HG02884 (cell line): ENCODE data around the gene TMEM238L.

Experiments
- ATAC-seq: cut with Tn5 transposase; IDR thresholded peaks from one replicate; pipeline ENCODE4 v1.9.1; 2021; ENCODE audit warnings: mild to moderate bottlenecking, moderate library complexity; ENCODE audit not compliant: unreplicated experiment

Gene TMEM238L

DNA sequence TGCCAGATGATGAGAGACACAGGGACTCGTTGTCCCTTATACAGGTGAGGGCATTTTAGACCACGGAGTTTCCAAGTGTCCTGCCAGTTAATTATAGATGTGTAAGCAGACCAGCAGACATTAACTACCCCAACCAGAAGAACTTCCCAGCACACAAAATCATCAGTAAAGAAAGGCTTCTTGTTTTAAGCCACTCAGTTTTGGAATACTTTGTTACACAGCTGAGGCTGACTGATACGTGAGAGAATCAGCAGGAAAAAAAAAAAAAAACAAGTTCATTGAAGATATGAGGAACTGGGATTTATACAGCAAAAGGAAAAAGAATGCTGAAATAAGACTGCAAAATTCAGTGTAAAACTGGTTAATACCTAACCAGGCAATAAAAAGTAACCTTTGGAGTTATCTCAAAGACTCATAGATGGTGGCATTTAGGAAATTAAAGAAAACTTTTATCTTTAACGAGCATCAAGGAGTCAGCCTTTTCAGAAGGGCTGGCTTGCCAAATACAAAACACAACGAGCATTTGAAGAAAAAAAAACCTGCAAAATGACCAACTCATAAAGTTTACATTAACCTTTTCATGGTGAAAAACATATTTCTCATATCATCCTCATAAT, 28.1 kb downstream of the TMEM238L start:
- no peak for ATAC-seq

DNA sequence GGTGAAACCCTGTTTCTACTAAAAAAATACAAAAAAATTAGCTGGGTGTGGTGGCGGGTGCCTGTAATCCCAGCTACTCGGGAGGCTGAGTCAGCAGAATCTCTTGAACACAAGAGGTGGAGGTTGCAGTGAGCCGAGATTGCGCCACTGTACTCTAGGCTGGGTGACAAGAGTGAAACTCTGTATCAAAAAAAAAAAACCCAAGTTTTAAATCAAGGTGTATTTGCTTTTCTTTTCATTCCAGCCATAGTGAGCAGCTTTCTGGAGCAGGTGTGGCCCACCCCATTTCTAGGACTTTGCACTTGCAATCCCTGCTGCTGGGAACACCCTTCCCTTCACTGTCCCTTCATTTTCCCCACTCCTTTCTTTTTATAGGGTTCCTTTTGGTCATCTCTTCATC, 28.8 kb downstream of the TMEM238L start:
- no peak for ATAC-seq

DNA sequence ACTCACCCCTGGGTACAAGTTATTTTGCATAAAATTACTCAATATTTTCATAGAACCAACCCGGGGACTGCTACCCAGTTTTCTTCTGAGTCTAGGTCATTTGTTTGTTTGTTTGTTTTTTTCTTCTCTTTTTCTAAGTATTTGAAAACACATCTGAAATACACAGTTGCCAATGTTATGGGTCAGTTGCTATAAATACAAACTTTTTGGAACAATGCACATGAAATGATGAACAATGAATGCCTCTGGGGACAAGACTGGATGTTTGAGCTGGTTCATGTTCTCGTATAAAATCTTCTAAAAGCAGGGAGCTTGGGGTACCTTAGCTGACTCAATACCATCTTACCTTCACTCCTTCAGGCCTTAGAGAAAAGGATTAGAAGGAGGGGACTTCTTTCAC, 30.5 kb downstream of the TMEM238L start:
- ATAC-seq: no peak

DNA sequence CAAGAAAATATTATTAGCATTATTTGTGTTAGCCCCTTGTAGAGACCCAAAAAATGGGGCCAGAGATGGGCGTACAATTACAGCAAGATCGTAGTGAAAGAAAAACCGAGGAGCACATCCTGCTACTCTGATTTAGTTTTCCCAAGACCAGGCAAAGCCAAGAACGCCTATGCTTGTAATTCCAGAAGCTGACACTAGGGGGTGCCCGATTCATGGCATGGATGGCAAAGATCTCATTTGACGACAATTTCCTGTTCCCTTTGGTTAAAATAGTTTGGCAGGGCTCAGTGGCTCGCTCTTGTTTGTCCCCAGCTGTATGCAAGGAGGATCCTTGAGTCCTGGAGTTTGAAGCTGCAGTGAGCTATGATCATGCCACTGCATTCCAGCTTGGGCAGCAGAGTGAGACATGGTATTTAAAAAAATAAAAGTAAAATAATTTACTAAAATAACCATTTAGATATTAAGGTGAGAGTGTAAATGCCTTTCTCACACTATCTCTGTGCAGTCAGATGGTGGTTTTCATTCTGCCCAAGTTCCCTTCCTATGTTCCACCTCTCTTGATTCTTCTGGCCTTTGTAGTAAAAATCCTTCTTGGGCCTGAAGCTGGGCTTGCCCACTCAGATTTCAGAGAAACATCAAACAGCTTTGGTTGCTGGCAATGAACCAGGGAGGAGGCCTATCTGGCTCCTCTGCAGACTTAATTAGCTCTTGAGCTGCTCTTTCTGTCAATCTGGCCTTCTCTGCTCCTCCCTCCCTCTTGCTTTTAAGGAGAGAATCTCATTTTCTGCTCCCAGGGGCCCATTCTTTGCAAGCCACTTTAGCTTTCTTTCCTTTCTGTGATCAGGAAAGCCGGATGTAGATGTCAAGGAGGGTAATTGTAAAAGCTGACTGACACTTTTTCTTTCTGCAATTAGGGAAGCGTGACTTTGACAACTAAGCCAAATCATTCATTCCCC, 31.2 kb downstream of the TMEM238L start:
- ATAC-seq: no peak

DNA sequence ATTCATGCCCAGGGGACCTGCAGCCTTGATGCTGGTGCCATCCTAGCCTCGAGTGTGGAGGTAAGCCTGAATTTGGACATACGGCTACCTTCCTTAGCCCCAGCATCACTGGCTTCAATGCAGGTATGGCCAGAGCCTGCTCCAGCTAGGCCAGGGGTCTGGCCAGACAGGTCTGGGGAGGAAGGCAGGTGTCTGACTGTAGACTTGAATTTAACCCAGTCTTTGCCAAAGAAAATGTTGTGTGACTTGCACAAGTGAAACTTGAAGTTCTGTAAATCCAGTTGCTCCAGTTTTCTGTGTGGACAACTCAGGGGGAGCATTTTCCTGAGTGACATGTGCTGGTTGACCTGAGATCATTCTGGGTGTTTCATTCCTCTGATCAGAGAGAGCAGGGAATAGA, 32.8 kb downstream of the TMEM238L start:
- no peak for ATAC-seq

DNA sequence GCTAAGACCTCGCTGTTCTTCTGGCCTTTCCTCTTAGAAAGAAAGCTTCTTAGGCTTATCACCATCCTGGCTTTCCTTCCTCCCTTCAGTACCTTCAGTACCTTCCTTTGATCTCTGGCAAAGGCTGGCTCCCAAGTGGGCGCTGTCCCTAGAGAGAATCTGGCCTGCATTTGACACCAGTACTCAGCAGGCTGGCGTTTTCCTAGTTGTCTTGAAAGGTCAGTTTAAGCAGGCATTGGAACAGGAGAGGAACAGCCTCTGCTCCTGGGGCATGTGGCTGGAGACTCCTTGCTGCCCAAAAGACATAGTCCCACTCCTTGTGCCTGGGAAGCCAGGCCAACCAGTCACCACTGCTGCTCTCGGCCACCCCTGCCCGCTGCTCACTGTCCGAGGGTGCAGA, 34.1 kb downstream of the TMEM238L start:
- ATAC-seq: no peak

DNA sequence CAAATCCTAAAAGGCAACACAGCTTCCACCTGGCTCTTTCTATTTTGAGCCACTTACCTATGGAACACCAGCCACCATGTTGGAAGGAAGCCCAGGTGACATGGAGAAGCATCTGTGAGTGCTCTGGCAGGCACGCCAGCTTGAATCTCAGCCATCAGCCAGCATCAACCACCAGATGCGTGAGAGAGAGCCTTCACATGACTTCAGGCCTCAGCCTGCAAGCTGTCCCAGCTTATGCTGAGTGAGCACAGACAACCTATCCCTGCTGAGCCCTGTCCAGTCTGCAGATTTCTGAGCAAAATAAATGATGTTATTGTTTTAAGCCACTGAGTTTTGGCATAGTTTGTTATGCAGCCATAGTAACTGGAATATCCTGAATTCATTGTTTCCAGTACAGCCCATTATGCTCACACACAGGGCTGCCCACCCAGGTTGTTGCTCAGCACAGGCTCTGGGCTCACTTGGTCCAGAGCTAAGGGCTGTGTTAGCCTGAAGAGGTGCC, 35.1 kb downstream of the TMEM238L start:
- ATAC-seq: no peak

DNA sequence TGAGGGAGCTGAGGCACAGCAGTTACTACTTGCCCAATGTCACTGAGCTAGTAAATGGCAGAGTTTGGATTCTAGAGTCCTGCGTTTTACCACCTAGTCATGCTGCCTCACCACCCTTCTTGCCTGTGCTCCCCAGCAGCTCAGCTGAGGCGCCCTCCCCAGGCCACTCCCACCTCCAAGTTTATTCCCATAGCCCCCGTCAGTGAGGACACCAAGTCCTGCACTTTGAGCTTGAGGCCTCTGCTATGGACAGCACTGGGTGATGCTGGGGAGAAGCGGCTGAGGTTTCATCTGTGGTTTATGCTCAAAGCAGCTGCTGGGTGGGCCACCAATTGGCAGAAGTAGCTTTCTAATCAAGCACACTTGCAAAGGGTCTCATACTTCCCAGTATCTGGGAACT, 36.7 kb downstream of the TMEM238L start:
- ATAC-seq: no peak

DNA sequence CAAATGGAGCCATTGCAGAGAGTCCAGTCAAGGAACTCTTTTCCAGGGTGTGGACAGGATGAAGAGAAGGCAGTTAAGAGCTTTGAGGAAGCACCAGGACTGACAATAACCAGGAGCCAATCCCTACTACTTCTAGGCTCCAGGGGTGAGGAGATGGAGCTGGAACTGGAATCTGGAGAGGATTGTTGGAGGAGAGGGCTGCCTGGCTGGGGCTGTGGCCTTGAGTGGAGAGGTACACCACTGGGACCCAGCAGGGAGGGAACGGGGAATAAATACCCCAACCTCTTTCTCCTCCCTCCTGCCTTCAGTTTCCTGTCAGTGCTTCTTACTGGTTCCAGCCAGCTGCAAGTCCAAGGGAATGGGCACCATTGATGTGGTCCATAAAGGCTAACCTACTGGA, 41.9 kb downstream of the TMEM238L start:
- no peak for ATAC-seq

DNA sequence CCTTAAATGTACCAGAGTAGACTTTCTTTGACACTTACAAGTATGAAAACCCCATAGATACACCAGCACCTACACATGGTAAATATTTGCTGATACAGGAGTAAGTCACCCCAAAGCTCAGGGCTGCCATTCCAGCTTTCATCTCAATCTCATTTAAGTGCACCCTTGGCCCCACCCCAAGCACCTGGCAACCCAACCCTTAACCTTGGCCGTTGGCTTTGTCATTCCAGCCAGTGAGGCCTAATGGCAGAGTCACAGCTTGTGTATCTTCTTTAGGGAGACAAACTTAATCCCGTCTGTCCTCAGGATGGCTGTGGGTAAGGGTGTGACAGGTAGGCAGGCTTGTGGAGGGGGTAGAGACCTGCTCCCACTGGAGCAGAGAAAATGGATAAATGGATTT, 42.6 kb downstream of the TMEM238L start:
- ATAC-seq: no peak

DNA sequence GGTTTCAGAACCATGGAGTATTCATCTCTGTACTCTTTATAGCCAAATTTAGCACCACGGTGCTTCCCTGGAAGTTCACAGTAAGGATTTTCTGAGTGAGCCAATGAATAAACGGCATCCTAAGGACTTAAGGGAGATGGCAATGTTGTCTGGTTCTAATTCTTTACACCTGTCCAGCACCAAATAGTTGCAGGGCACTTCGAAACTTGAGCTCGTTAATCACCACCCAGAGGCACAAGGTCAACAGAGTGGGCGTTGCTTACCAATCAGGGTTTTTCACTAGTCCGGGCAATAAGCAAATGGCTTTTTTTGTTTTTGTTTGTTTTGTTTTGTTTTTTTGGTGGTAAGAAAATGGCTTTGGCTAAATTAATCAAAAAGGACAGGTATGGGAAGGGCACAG, 45.8 kb downstream of the TMEM238L start:
- no peak for ATAC-seq

DNA sequence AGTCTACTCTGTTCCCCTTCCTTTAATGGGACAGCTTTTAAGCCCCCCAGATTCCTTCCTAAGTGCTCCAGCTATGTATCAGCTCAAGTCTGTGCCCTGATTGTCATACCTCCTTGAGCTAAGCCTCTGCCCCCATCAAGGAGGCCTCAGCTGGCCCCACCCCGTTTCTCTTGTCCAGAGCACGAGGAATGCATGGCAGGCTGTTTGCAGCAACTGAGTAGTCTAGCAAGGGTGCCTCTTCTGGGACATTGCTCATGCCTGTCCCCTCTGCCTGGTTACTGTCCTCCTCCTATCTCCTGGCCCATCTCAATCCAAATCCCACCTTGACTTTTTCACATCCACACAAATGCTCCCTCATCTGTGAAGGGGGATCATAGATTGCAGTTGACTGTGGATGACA, 46.3 kb downstream of the TMEM238L start:
- no peak for ATAC-seq

DNA sequence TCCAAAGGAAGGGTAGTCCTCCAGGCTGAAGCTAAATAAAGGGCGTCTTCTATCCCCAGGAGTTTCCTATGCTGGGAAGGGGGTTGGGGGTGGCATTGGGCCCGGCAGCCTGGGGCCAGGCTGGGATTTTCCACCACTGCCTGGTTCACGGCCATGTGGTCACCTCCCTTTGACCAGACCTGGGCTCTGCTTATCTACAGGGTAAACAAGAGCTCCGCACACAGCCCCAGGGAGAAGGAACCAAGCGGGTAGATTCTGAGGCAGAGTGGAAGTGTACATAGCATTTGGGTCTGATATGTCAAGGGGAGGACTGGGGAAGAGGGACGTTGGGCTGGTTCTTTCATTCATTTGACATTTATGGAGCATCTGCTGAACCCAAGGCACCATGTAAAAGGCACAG, 46.8 kb downstream of the TMEM238L start:
- no peak for ATAC-seq

DNA sequence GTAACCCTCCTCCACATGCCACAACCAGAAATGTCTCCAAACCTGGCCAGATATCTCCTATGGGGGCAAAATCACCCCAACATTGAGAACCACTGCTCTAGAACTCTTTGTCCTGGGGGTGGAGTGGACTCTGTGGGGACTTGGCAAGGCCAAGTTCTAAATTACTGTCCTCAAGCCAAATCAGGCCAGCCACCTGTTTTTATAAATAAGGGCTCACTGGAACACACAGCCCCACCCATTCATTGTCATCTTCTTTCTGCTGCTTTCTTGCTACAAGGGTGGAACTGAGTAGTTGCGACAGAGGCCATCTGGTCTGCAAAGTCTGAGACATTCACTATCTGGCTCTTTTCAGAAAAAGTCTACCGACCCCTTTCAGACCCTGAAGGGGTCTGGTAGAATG, 47.3 kb downstream of the TMEM238L start:
- ATAC-seq: no peak

DNA sequence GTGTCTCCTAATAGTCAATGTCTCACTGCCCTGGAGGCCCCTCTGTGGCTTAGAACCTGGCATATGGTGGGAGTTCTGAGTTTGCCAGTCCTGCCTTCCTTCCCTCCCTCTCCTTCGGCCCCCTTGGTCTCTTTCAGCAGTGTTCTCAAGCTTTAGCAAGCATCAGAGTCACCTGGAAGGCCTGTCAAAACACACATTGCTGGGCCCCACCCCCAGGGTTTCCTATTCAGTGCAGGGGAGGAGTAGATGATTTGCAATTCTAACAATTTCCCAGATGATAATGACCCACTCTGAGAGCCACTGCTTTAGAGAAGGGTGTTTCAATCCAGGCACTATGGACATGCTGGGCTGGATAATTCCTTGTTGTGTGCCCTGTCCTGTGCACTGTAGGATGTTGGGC, 47.7 kb downstream of the TMEM238L start:
- ATAC-seq: no peak

DNA sequence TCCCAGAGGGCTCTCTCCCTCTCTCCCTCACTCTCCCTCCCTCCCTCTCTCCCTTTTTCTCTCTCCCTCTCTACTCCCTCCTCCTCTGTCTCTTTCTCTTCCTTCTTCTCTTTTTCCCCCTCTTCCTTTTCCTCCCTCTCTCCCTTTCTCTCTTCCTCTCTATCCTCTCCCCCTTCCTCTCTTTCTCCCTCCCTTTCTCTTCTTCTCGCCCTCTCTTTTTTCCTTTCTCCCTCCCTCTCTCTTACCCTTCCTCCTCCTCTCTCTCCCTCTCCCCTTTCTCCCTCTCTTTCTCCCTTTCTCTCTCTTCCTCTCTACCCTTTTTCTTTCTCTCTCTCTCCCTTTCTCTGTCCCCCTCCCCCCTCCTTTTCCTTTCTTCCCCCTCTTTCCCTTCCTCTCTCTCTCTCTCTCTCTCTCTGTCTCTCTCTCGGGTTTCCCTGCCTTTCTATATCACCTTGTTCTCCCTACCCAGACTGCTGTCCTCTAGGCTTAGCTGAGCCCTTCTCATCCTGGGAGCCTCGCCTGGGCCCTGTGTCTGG, 48.2 kb downstream of the TMEM238L start:
- ATAC-seq: no peak

DNA sequence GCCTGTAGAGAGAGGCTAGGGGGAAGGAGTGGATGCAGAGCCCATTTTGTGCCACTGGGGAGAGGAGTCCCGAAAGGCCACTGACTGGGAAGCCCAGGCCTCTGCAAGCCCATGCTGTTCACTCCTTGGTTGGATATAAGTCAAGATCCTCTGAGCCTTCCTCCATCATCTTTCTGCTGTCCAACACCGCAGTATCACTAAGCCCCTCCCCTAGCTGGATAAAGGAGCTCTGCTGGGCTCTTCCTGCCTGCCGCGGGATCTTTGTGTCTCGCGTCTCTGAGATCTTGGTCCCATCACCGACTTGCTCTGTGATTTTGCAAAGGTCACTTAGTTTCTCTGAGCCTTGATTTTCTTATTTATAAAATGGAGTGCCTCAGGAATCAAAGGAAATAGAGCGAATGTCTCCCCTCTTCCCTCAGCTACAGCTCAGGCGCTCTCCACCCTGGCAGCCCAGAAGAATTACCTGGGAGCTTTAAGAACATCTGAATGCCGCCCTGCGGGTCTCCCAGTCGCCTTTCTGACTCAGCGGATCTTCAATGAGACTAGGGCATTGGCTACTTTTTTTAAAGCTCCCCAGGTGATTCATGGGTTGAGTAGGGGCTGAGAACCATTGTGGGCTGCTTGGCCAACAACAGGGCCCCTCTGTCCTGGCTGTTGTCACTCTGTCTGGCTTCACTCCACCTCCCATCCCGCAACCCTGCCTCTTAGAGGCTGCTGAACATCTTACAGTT, 48.9 kb downstream of the TMEM238L start:
- no peak for ATAC-seq

DNA sequence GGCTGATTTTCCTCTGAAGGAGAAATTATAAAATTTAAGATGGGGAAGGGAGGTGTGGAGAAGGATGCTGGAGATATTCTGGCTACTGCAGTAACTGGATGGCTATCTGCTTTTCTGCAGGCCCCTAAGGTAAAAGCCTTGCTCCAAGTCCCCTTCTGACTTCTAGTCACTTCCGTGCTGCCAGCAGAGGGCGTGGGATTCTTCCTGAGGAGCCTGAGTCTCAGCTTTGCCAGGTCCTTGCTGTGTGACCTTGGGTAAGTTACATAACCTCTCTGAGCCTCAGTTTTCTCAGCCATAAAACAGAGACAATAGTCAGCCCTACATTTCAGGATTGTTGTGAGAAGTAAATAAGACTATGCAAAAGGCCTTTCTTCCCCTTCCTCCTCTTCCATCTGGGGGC, 49.8 kb downstream of the TMEM238L start:
- ATAC-seq: no peak

DNA sequence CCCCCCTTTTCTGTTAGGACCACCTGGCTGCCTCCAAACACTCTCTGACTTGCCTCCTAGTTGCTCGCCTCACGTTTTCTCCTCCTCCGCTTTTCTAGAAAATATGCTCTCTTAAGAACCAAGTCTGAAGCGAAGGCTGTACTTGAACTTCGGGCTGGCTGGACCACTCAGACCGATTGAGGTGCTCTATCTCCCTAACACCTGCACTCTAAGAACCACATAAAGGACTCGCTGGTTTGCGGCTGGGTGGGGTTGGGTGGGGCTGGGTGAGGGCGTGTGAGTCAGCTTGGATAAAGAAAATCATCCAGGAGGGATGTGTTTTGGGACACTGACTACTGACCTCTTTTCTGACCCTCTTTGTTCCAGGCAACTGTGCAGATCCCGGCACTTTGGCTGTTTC, 51.2 kb downstream of the TMEM238L start:
- ATAC-seq: no peak

DNA sequence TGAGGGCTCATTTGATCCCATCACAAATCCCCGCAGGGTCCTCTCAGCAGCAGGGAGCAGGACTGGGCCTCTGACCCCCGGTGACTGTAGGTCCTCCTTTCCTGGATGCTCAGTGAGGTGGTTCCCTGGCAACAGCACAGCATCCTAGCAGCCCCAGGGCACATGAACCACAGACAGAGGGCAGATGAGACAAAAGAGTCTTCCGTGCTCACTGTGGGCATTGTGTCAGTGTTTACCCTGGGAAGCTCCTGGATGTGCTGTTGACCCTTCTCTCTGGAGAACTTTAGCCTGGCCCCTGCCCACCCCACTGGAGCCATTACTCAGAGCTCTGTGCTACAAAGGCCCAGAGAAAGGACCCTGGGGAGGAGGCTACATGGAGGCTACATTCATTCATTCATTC, 52.3 kb downstream of the TMEM238L start:
- no peak for ATAC-seq

DNA sequence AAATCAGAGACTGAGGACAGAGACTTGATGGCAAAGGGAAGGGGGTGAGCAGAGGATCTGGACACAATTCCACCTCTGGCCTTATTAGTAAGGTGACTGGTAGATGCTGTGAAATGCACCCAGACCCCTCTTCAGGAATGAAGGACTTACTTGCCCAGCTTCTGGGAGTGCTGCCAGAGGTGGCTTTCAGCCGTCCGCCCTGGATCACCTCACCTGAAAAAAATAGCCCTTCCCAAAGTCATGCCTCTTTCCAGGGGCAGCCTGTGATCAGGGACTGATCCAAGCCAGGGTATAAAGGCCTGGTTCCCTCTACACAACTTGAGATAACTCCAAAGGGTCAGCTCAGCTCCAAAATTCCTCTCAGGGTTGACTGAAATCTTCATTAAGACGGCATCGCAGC, 53.7 kb downstream of the TMEM238L start:
- ATAC-seq: no peak
